H9 (cell line): ENCODE results near the gene KIF26B. TPM values are rescaled to one million over a fixed set of nuclear protein-coding genes. Genes with fewer than 3 reads are reported as not detected.

Experiments used
- DNase-seq: peaks from one replicate; pipeline ENCODE4 v3.0.0-alpha.2; 2017
- H2AFZ ChIP-seq: one replicate; pipeline ENCODE4 v1.6.1; 2013; ENCODE audit warnings: mild to moderate bottlenecking, low read length, control low read depth, moderate library complexity
- H2AK5ac ChIP-seq: 2 replicates; pipeline ENCODE4 v1.6.1; 2013; ENCODE audit warnings: low read length, control low read depth, mixed read lengths; ENCODE audit not compliant: insufficient read length
- H2BK120ac ChIP-seq: one replicate; pipeline ENCODE4 v1.6.1; 2013; ENCODE audit warnings: low read depth, mild to moderate bottlenecking, low read length, control low read depth, inconsistent platforms; ENCODE audit not compliant: poor library complexity, severe bottlenecking
- H2BK12ac ChIP-seq: 2 replicates; pipeline ENCODE4 v1.6.1; 2013; ENCODE audit warnings: low read length, control low read depth, mixed read lengths, low read depth; ENCODE audit not compliant: insufficient read length
- H2BK15ac ChIP-seq: 2 replicates; pipeline ENCODE4 v1.6.1; 2013; ENCODE audit warnings: low read depth, low read length, control low read depth
- H2BK20ac ChIP-seq: one replicate; pipeline ENCODE4 v1.6.1; 2013; ENCODE audit warnings: low read depth, mild to moderate bottlenecking, low read length, control low read depth, inconsistent platforms; ENCODE audit not compliant: poor library complexity, severe bottlenecking
- H2BK5ac ChIP-seq: 2 replicates; pipeline ENCODE4 v1.6.1; 2013; ENCODE audit warnings: low read length, control low read depth, mixed read lengths; ENCODE audit not compliant: insufficient read length
- H3K14ac ChIP-seq: 2 replicates; pipeline ENCODE4 v1.6.1; 2013; ENCODE audit warnings: low read length, control low read depth; ENCODE audit not compliant: insufficient read depth
- H3K18ac ChIP-seq: 2 replicates; pipeline ENCODE4 v1.6.1; 2013; ENCODE audit warnings: low read depth, mild to moderate bottlenecking, mixed read lengths, low read length, control low read depth; ENCODE audit not compliant: insufficient read length
- H3K23ac ChIP-seq: 2 replicates; pipeline ENCODE4 v1.6.1; 2013; ENCODE audit warnings: low read length, control low read depth, mixed read lengths, low read depth; ENCODE audit not compliant: insufficient read length
- H3K23me2 ChIP-seq: 2 replicates; pipeline ENCODE4 v1.6.1; 2013; ENCODE audit warnings: low read depth, mild to moderate bottlenecking, mixed read lengths, low read length, control low read depth; ENCODE audit not compliant: insufficient read length, poor library complexity, severe bottlenecking
- H3K27ac ChIP-seq: 2 replicates; pipeline ENCODE4 v1.5.1; 2013; ENCODE audit warnings: low read length, control low read depth, mixed read lengths, low read depth; ENCODE audit not compliant: insufficient read length
- H3K27me3 ChIP-seq: 2 replicates; pipeline ENCODE4 v1.6.1; 2013; ENCODE audit warnings: low read length, control low read depth, inconsistent platforms; ENCODE audit not compliant: insufficient read depth
- H3K4ac ChIP-seq: 2 replicates; pipeline ENCODE4 v1.6.1; 2013; ENCODE audit warnings: low read depth, mild to moderate bottlenecking, control low read depth, inconsistent platforms, low read length, moderate library complexity
- H3K4me1 ChIP-seq: 2 replicates; pipeline ENCODE4 v1.6.1; 2013; ENCODE audit warnings: low read length, control low read depth, inconsistent platforms; ENCODE audit not compliant: insufficient read depth
- H3K4me2 ChIP-seq: 2 replicates; pipeline ENCODE4 v1.6.1; 2013; ENCODE audit warnings: low read length, control low read depth, mixed read lengths; ENCODE audit not compliant: insufficient read length, insufficient read depth
- H3K56ac ChIP-seq: 2 replicates; pipeline ENCODE4 v1.6.1; 2013; ENCODE audit warnings: low read depth, mild to moderate bottlenecking, mixed read lengths, low read length, control low read depth; ENCODE audit not compliant: insufficient read length
- H3K79me1 ChIP-seq: 2 replicates; pipeline ENCODE4 v1.6.1; 2013; ENCODE audit warnings: low read depth, mild to moderate bottlenecking, moderate library complexity, low read length, control low read depth, inconsistent platforms; ENCODE audit not compliant: insufficient read depth, poor library complexity, severe bottlenecking
- H3K79me2 ChIP-seq: 2 replicates; pipeline ENCODE4 v1.6.1; 2013; ENCODE audit warnings: low read length, control low read depth, inconsistent platforms; ENCODE audit not compliant: insufficient read depth
- H3K9ac ChIP-seq: 2 replicates; pipeline ENCODE4 v1.6.1; 2013; ENCODE audit warnings: low read length, control low read depth, mixed read lengths; ENCODE audit not compliant: insufficient read length; ENCODE audit errors: extremely low read depth
- H3K9me3 ChIP-seq: one replicate; pipeline ENCODE4 v1.6.1; 2013; ENCODE audit warnings: low read depth, low read length, inconsistent platforms; ENCODE audit not compliant: control insufficient read depth
- H3T11ph ChIP-seq: one replicate; pipeline ENCODE4 v1.6.1; 2013; ENCODE audit warnings: mild to moderate bottlenecking, low read length, control low read depth, inconsistent platforms
- H4K20me1 ChIP-seq: one replicate; pipeline ENCODE4 v1.6.1; 2013; ENCODE audit not compliant: control insufficient read depth, insufficient read length, insufficient read depth
- H4K5ac ChIP-seq: 2 replicates; pipeline ENCODE4 v1.6.1; 2013; ENCODE audit warnings: low read depth, mild to moderate bottlenecking, mixed read lengths, low read length, control low read depth; ENCODE audit not compliant: insufficient read length
- H4K8ac ChIP-seq: replicated peaks from 2 replicates; pipeline ENCODE4 v1.6.1; 2013; ENCODE audit warnings: low read length, control low read depth, mixed read lengths, low read depth; ENCODE audit not compliant: insufficient read length
- H4K91ac ChIP-seq: 2 replicates; pipeline ENCODE4 v1.6.1; 2013; ENCODE audit warnings: low read depth, mild to moderate bottlenecking, moderate library complexity, mixed read lengths, low read length, control low read depth; ENCODE audit not compliant: insufficient read length
- H3K27ac Mint-ChIP-seq, 3 experiments: 2 replicates in 2 of 3; 3 replicates in 1 of 3; pipeline ENCODE4 v1.8.0; 2020 to 2021; ENCODE audit warnings: mixed read lengths in 3 of 3, mild to moderate bottlenecking in 1 of 3, moderate library complexity in 1 of 3
- H3K27me3 Mint-ChIP-seq: 2 replicates; pipeline ENCODE4 v1.8.0; 2021; ENCODE audit warnings: low read depth, mild to moderate bottlenecking, moderate library complexity, mixed read lengths
- H3K36me3 Mint-ChIP-seq, 3 experiments: 2 replicates in 2 of 3; 3 replicates in 1 of 3; pipeline ENCODE4 v1.8.0; 2020 to 2021; ENCODE audit warnings: low read depth in 3 of 3, mixed read lengths in 3 of 3; ENCODE audit not compliant: insufficient read depth in 1 of 3
- H3K4me1 Mint-ChIP-seq, 2 experiments: 2 replicates each; pipeline ENCODE4 v1.8.0; 2020; ENCODE audit warnings: mixed read lengths in 2 of 2
- H3K4me3 Mint-ChIP-seq, 2 experiments: 2 replicates in 1 of 2; 3 replicates in 1 of 2; pipeline ENCODE4 v1.8.0; 2020 to 2021; ENCODE audit warnings: mild to moderate bottlenecking in 2 of 2, mixed read lengths in 2 of 2, moderate library complexity in 1 of 2
- H3K9me3 Mint-ChIP-seq, 2 experiments: 2 replicates in 1 of 2; 3 replicates in 1 of 2; pipeline ENCODE4 v1.8.0; 2020; ENCODE audit warnings: mild to moderate bottlenecking in 2 of 2, mixed read lengths in 2 of 2, moderate library complexity in 1 of 2
- WGBS: extraction: QIAGEN DNeasy Blood & Tissue Kit; methylation state at CpG from one replicate; pipeline ENCODE4 v1.1.7; 2013; ENCODE audit warnings: missing lambda C conversion rate, low lambda C conversion rate, mixed read lengths; ENCODE audit not compliant: insufficient read length; ENCODE audit errors: extremely low coverage; 5-methylcytosine and 5-hydroxymethylcytosine counted together
- total RNA-seq: library from RNA; stranded (reverse); gene quantifications from 2 replicates; pipeline ENCODE4 v1.2.1, GENCODE V29; 2021
- TF ChIP-seq, protein P1 (sequence below): fragments of 200-600 bp; sonication (generic); conservative IDR thresholded peaks from 3 replicates; pipeline ENCODE4 v1.8.0; 2021; ENCODE audit warnings: antibody characterized with exemption, mild to moderate bottlenecking

The KIF26B gene
- total RNA-seq, 1 experiment from 2014 or later, result 0.13 TPM

DNA sequence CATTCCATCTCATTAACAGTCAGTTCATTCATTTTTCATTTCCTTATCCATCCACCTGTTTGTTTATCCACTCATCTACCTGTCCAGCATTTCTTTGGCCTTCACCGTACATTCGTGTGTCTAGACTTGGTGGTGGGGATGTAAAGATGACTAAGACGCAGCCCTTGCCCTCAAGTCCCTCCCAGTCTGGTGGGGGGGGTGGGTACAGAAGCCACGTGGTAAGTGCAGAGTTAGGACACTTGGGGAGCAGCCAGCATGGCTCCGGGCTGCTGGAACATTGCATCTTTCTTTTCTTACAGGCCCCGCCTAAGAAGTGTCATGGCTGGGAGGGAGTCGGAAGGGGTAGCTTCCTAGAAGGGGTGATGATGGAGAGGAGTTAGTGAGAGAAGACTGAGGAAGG lies 17.2 kb downstream of the KIF26B start:
- no peak overlapping the region for H3T11ph ChIP-seq
- no peaks in the 10 kb centered on the region for H3K23me2 ChIP-seq
- H3K4me1 ChIP-seq, result 0 out of 2 replicates have a peak, but pooled peaks cover 5% of the 10 kb centered on the region
- H3K27me3 Mint-ChIP-seq, result peaks cover 1% of the 10 kb centered on the region; the same call in 1 of the 2 replicates
- H4K8ac ChIP-seq, result no peak overlapping the region
- H3K4me2 ChIP-seq, result no peak overlapping the region
- peaks cover 0 to 4% (median 2%) of the 10 kb centered on the region in 3 experiments; a peak in 1 of 7 replicates for H3K36me3 Mint-ChIP-seq
- peaks cover 0 to 3% of the 10 kb centered on the region in 2 experiments; a peak in 4 of 5 replicates for H3K9me3 Mint-ChIP-seq
- H4K5ac ChIP-seq, result no peak overlapping the region
- no peak overlapping the region for H3K23ac ChIP-seq
- no peak overlapping the region for H3K56ac ChIP-seq
- no peak overlapping the region for H2AFZ ChIP-seq
- H2BK12ac ChIP-seq, result no peak overlapping the region
- H2AK5ac ChIP-seq, result no peak overlapping the region
- no peak overlapping the region for H3K4me3 Mint-ChIP-seq
- H3K27me3 ChIP-seq, result no peaks in the 10 kb centered on the region
- H3K9me3 ChIP-seq, result no peaks in the 10 kb centered on the region
- H2BK5ac ChIP-seq, result no peak overlapping the region
- no peak overlapping the region; a peak in 1 of 7 replicates for H3K27ac Mint-ChIP-seq
- H4K91ac ChIP-seq, result no peak overlapping the region
- H2BK20ac ChIP-seq, result no peak overlapping the region
- TF ChIP-seq, protein P1, sequence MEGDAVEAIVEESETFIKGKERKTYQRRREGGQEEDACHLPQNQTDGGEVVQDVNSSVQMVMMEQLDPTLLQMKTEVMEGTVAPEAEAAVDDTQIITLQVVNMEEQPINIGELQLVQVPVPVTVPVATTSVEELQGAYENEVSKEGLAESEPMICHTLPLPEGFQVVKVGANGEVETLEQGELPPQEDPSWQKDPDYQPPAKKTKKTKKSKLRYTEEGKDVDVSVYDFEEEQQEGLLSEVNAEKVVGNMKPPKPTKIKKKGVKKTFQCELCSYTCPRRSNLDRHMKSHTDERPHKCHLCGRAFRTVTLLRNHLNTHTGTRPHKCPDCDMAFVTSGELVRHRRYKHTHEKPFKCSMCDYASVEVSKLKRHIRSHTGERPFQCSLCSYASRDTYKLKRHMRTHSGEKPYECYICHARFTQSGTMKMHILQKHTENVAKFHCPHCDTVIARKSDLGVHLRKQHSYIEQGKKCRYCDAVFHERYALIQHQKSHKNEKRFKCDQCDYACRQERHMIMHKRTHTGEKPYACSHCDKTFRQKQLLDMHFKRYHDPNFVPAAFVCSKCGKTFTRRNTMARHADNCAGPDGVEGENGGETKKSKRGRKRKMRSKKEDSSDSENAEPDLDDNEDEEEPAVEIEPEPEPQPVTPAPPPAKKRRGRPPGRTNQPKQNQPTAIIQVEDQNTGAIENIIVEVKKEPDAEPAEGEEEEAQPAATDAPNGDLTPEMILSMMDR, result no peak
- no peak overlapping the region for H3K18ac ChIP-seq
- no peak overlapping the region for H2BK15ac ChIP-seq
- H3K27ac ChIP-seq, result no peak overlapping the region
- peaks cover 7 to 8% of the 10 kb centered on the region in 2 experiments for H3K4me1 Mint-ChIP-seq
- H3K14ac ChIP-seq, result no peak overlapping the region
- no peaks in the 10 kb centered on the region for H4K20me1 ChIP-seq
- no peak overlapping the region for H3K9ac ChIP-seq
- no peaks in the 10 kb centered on the region for H3K79me1 ChIP-seq
- WGBS, result no CpG with 5 or more reads among the region's 7 CpGs
- H3K4ac ChIP-seq, result no peak overlapping the region
- H3K79me2 ChIP-seq, result no peaks in the 10 kb centered on the region
- DNase-seq, result no peak
- no peak overlapping the region for H2BK120ac ChIP-seq
